Transverse colon (tissue), 3 donors: ENCODE results near the gene RNF215.

Source experiments
- POLR2A ChIP-seq: fragments of 450-650 bp; IDR thresholded peaks from one replicate; pipeline ENCODE4 v1.6.1; 2016; ENCODE audit warnings: antibody characterized with exemption, mild to moderate bottlenecking, moderate library complexity
- TF ChIP-seq, protein P1 (sequence below), 5 experiments: fragments of 200-600 bp in 3 of 5; fragments of 450-650 bp in 2 of 5; sonication (generic) in 3 of 5; IDR thresholded peaks; 1 replicate in 2 of 5; 2 replicates in 3 of 5; pipeline ENCODE4 v1.5.1; 2016 to 2017; ENCODE audit warnings: antibody characterized with exemption in 5 of 5, inconsistent platforms in 3 of 5, mild to moderate bottlenecking in 2 of 5, moderate library complexity in 1 of 5

DNA sequence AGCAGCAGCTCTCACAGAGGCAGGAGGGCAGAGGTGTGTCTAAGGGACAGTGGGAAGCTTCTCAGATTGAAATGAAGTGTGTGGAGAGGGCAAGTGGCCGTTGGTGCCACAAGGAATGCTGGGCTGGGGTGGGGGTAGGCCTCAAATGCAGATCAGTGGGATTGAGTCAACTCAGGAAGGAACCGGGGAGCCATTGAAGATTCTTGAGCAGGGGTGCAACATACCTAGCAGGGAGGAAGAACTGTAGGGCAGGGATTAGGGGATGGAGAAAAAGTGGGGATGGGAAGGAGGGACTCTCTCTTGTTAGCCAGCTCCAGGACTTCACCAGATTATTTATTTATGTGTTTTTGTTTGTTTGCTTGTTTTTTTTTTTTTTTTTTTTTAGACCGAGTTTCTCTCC, 6.7 kb upstream of the RNF215 start:
- TF ChIP-seq, protein P1, sequence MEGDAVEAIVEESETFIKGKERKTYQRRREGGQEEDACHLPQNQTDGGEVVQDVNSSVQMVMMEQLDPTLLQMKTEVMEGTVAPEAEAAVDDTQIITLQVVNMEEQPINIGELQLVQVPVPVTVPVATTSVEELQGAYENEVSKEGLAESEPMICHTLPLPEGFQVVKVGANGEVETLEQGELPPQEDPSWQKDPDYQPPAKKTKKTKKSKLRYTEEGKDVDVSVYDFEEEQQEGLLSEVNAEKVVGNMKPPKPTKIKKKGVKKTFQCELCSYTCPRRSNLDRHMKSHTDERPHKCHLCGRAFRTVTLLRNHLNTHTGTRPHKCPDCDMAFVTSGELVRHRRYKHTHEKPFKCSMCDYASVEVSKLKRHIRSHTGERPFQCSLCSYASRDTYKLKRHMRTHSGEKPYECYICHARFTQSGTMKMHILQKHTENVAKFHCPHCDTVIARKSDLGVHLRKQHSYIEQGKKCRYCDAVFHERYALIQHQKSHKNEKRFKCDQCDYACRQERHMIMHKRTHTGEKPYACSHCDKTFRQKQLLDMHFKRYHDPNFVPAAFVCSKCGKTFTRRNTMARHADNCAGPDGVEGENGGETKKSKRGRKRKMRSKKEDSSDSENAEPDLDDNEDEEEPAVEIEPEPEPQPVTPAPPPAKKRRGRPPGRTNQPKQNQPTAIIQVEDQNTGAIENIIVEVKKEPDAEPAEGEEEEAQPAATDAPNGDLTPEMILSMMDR (IDR thresholded peaks at IDR 0.05): no peak
- no peak for TF ChIP-seq POLR2A
